H9 (cell line): ENCODE data around the gene TMEM33. TPM values are rescaled to one million over a fixed set of nuclear protein-coding genes. Genes with fewer than 3 reads are reported as not detected.
A peak's percentile ranks its signal among the peaks of the same experiment; 100 is the strongest.
"Not testable (repeated sequence)": the region's sequence is repeated elsewhere in the genome, so short reads cannot be mapped to it uniquely, and the experiment has no call there.

ENCODE experiments used
- DNase-seq: peaks from one replicate; pipeline ENCODE4 v3.0.0-alpha.2; 2017
- H2AFZ ChIP-seq: one replicate; pipeline ENCODE4 v1.6.1; 2013; ENCODE audit warnings: mild to moderate bottlenecking, low read length, control low read depth, moderate library complexity
- H2AK5ac ChIP-seq: 2 replicates; pipeline ENCODE4 v1.6.1; 2013; ENCODE audit warnings: low read length, control low read depth, mixed read lengths; ENCODE audit not compliant: insufficient read length
- H2BK120ac ChIP-seq: one replicate; pipeline ENCODE4 v1.6.1; 2013; ENCODE audit warnings: low read depth, mild to moderate bottlenecking, low read length, control low read depth, inconsistent platforms; ENCODE audit not compliant: poor library complexity, severe bottlenecking
- H2BK12ac ChIP-seq: 2 replicates; pipeline ENCODE4 v1.6.1; 2013; ENCODE audit warnings: low read length, control low read depth, mixed read lengths, low read depth; ENCODE audit not compliant: insufficient read length
- H2BK15ac ChIP-seq: 2 replicates; pipeline ENCODE4 v1.6.1; 2013; ENCODE audit warnings: low read depth, low read length, control low read depth
- H2BK20ac ChIP-seq: one replicate; pipeline ENCODE4 v1.6.1; 2013; ENCODE audit warnings: low read depth, mild to moderate bottlenecking, low read length, control low read depth, inconsistent platforms; ENCODE audit not compliant: poor library complexity, severe bottlenecking
- H2BK5ac ChIP-seq: 2 replicates; pipeline ENCODE4 v1.6.1; 2013; ENCODE audit warnings: low read length, control low read depth, mixed read lengths; ENCODE audit not compliant: insufficient read length
- H3K14ac ChIP-seq: 2 replicates; pipeline ENCODE4 v1.6.1; 2013; ENCODE audit warnings: low read length, control low read depth; ENCODE audit not compliant: insufficient read depth
- H3K18ac ChIP-seq: 2 replicates; pipeline ENCODE4 v1.6.1; 2013; ENCODE audit warnings: low read depth, mild to moderate bottlenecking, mixed read lengths, low read length, control low read depth; ENCODE audit not compliant: insufficient read length
- H3K23ac ChIP-seq: 2 replicates; pipeline ENCODE4 v1.6.1; 2013; ENCODE audit warnings: low read length, control low read depth, mixed read lengths, low read depth; ENCODE audit not compliant: insufficient read length
- H3K23me2 ChIP-seq: 2 replicates; pipeline ENCODE4 v1.6.1; 2013; ENCODE audit warnings: low read depth, mild to moderate bottlenecking, mixed read lengths, low read length, control low read depth; ENCODE audit not compliant: insufficient read length, poor library complexity, severe bottlenecking
- H3K27ac ChIP-seq: 2 replicates; pipeline ENCODE4 v1.5.1; 2013; ENCODE audit warnings: low read length, control low read depth, mixed read lengths, low read depth; ENCODE audit not compliant: insufficient read length
- H3K27me3 ChIP-seq: 2 replicates; pipeline ENCODE4 v1.6.1; 2013; ENCODE audit warnings: low read length, control low read depth, inconsistent platforms; ENCODE audit not compliant: insufficient read depth
- H3K4ac ChIP-seq: 2 replicates; pipeline ENCODE4 v1.6.1; 2013; ENCODE audit warnings: low read depth, mild to moderate bottlenecking, control low read depth, inconsistent platforms, low read length, moderate library complexity
- H3K4me1 ChIP-seq: 2 replicates; pipeline ENCODE4 v1.6.1; 2013; ENCODE audit warnings: low read length, control low read depth, inconsistent platforms; ENCODE audit not compliant: insufficient read depth
- H3K4me2 ChIP-seq: 2 replicates; pipeline ENCODE4 v1.6.1; 2013; ENCODE audit warnings: low read length, control low read depth, mixed read lengths; ENCODE audit not compliant: insufficient read length, insufficient read depth
- H3K56ac ChIP-seq: 2 replicates; pipeline ENCODE4 v1.6.1; 2013; ENCODE audit warnings: low read depth, mild to moderate bottlenecking, mixed read lengths, low read length, control low read depth; ENCODE audit not compliant: insufficient read length
- H3K79me1 ChIP-seq: 2 replicates; pipeline ENCODE4 v1.6.1; 2013; ENCODE audit warnings: low read depth, mild to moderate bottlenecking, moderate library complexity, low read length, control low read depth, inconsistent platforms; ENCODE audit not compliant: insufficient read depth, poor library complexity, severe bottlenecking
- H3K79me2 ChIP-seq: 2 replicates; pipeline ENCODE4 v1.6.1; 2013; ENCODE audit warnings: low read length, control low read depth, inconsistent platforms; ENCODE audit not compliant: insufficient read depth
- H3K9ac ChIP-seq: 2 replicates; pipeline ENCODE4 v1.6.1; 2013; ENCODE audit warnings: low read length, control low read depth, mixed read lengths; ENCODE audit not compliant: insufficient read length; ENCODE audit errors: extremely low read depth
- H3K9me3 ChIP-seq: one replicate; pipeline ENCODE4 v1.6.1; 2013; ENCODE audit warnings: low read depth, low read length, inconsistent platforms; ENCODE audit not compliant: control insufficient read depth
- H3T11ph ChIP-seq: one replicate; pipeline ENCODE4 v1.6.1; 2013; ENCODE audit warnings: mild to moderate bottlenecking, low read length, control low read depth, inconsistent platforms
- H4K20me1 ChIP-seq: one replicate; pipeline ENCODE4 v1.6.1; 2013; ENCODE audit not compliant: control insufficient read depth, insufficient read length, insufficient read depth
- H4K5ac ChIP-seq: 2 replicates; pipeline ENCODE4 v1.6.1; 2013; ENCODE audit warnings: low read depth, mild to moderate bottlenecking, mixed read lengths, low read length, control low read depth; ENCODE audit not compliant: insufficient read length
- H4K8ac ChIP-seq: replicated peaks from 2 replicates; pipeline ENCODE4 v1.6.1; 2013; ENCODE audit warnings: low read length, control low read depth, mixed read lengths, low read depth; ENCODE audit not compliant: insufficient read length
- H4K91ac ChIP-seq: 2 replicates; pipeline ENCODE4 v1.6.1; 2013; ENCODE audit warnings: low read depth, mild to moderate bottlenecking, moderate library complexity, mixed read lengths, low read length, control low read depth; ENCODE audit not compliant: insufficient read length
- H3K27ac Mint-ChIP-seq, 3 experiments: 2 replicates in 2 of 3; 3 replicates in 1 of 3; pipeline ENCODE4 v1.8.0; 2020 to 2021; ENCODE audit warnings: mixed read lengths in 3 of 3, mild to moderate bottlenecking in 1 of 3, moderate library complexity in 1 of 3
- H3K27me3 Mint-ChIP-seq: 2 replicates; pipeline ENCODE4 v1.8.0; 2021; ENCODE audit warnings: low read depth, mild to moderate bottlenecking, moderate library complexity, mixed read lengths
- H3K36me3 Mint-ChIP-seq, 3 experiments: 2 replicates in 2 of 3; 3 replicates in 1 of 3; pipeline ENCODE4 v1.8.0; 2020 to 2021; ENCODE audit warnings: low read depth in 3 of 3, mixed read lengths in 3 of 3; ENCODE audit not compliant: insufficient read depth in 1 of 3
- H3K4me1 Mint-ChIP-seq, 2 experiments: 2 replicates each; pipeline ENCODE4 v1.8.0; 2020; ENCODE audit warnings: mixed read lengths in 2 of 2
- H3K4me3 Mint-ChIP-seq, 2 experiments: 2 replicates in 1 of 2; 3 replicates in 1 of 2; pipeline ENCODE4 v1.8.0; 2020 to 2021; ENCODE audit warnings: mild to moderate bottlenecking in 2 of 2, mixed read lengths in 2 of 2, moderate library complexity in 1 of 2
- H3K9me3 Mint-ChIP-seq, 2 experiments: 2 replicates in 1 of 2; 3 replicates in 1 of 2; pipeline ENCODE4 v1.8.0; 2020; ENCODE audit warnings: mild to moderate bottlenecking in 2 of 2, mixed read lengths in 2 of 2, moderate library complexity in 1 of 2
- WGBS: extraction: QIAGEN DNeasy Blood & Tissue Kit; methylation state at CpG from one replicate; pipeline ENCODE4 v1.1.7; 2013; ENCODE audit warnings: missing lambda C conversion rate, low lambda C conversion rate, mixed read lengths; ENCODE audit not compliant: insufficient read length; ENCODE audit errors: extremely low coverage; 5-methylcytosine and 5-hydroxymethylcytosine counted together
- total RNA-seq: library from RNA; stranded (reverse); gene quantifications from 2 replicates; pipeline ENCODE4 v1.2.1, GENCODE V29; 2021
- TF ChIP-seq, protein P1 (sequence below): fragments of 200-600 bp; sonication (generic); conservative IDR thresholded peaks from 3 replicates; pipeline ENCODE4 v1.8.0; 2021; ENCODE audit warnings: antibody characterized with exemption, mild to moderate bottlenecking

The TMEM33 gene
- total RNA-seq, 1 experiment from 2014 or later = 74.2 TPM

DNA sequence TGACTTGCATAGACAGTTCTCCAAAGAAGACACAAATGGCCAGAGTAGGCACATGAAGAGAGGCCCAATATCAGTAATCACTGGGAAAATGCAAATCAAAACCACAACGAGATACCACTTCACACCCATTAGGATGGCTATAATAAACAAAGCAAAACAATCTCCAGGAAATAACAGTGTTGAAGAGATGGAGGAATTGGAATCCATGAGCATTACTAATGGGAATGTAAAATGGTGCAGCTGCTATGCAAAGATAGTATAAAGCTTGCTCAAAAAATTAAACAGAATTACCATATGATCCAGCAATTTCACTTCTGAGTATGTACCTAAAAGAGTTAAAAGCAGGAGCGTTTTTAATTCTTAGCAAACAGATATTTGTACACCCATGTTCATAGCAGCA, 17.0 kb upstream of the TMEM33 start:
- no peak overlapping the region for H3K9ac ChIP-seq
- TF ChIP-seq, protein P1, sequence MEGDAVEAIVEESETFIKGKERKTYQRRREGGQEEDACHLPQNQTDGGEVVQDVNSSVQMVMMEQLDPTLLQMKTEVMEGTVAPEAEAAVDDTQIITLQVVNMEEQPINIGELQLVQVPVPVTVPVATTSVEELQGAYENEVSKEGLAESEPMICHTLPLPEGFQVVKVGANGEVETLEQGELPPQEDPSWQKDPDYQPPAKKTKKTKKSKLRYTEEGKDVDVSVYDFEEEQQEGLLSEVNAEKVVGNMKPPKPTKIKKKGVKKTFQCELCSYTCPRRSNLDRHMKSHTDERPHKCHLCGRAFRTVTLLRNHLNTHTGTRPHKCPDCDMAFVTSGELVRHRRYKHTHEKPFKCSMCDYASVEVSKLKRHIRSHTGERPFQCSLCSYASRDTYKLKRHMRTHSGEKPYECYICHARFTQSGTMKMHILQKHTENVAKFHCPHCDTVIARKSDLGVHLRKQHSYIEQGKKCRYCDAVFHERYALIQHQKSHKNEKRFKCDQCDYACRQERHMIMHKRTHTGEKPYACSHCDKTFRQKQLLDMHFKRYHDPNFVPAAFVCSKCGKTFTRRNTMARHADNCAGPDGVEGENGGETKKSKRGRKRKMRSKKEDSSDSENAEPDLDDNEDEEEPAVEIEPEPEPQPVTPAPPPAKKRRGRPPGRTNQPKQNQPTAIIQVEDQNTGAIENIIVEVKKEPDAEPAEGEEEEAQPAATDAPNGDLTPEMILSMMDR = no peak

GRCh38 chr4:41920416-41920815, 14.8 kb upstream of the TMEM33 start:
- H3K4me1 ChIP-seq, H2BK5ac ChIP-seq, H3K23ac ChIP-seq, H3K4me3 Mint-ChIP-seq, H3K4me2 ChIP-seq, H4K20me1 ChIP-seq, H2BK15ac ChIP-seq, H3K18ac ChIP-seq, H2BK120ac ChIP-seq, H2BK20ac ChIP-seq, H4K8ac ChIP-seq, H2BK12ac ChIP-seq, H2AK5ac ChIP-seq, H3K79me2 ChIP-seq, H3K23me2 ChIP-seq, H3K56ac ChIP-seq, H4K5ac ChIP-seq, H3K9ac ChIP-seq, H3K4me1 Mint-ChIP-seq, H3T11ph ChIP-seq, DNase-seq, H3K4ac ChIP-seq, H3K14ac ChIP-seq, H3K27me3 ChIP-seq, H2AFZ ChIP-seq, H3K27ac ChIP-seq, H4K91ac ChIP-seq, H3K79me1 ChIP-seq: not testable (repeated sequence)
- Mint-ChIP-seq H3K27me3 (peaks cover 63% of the 10 kb centered on the region), H3K27ac (peak overlapping the region in 1 of 3 experiments; percentile 56; a peak in 1 of 7 replicates), H3K9me3 (peaks cover 32 to 41% of the 10 kb centered on the region in 2 experiments), H3K36me3 (peaks cover 11 to 28% (median 22%) of the 10 kb centered on the region in 3 experiments)
- peaks cover 15% of the 10 kb centered on the region for H3K9me3 ChIP-seq
- no CpG with 5 or more reads among the region's 2 CpGs for WGBS

More for the DNA sequence above, 17.0 kb upstream of the TMEM33 start:
- Histone ChIP-seq H3K56ac (no peak overlapping the region), H3K79me1 (no peaks in the 10 kb centered on the region), H3K27me3 (peaks cover 4% of the 10 kb centered on the region; the same call in 1 of the 2 replicates), H2BK120ac (no peak overlapping the region), H3K9me3 (peaks cover 15% of the 10 kb centered on the region), H3K4me1 (no peaks in the 10 kb centered on the region), H3K18ac (no peak overlapping the region), H3K27ac (no peak overlapping the region), H3K79me2 (no peaks in the 10 kb centered on the region), H3K4ac (no peak overlapping the region), H4K91ac (no peak overlapping the region), H4K8ac (no peak overlapping the region), H4K5ac (no peak overlapping the region), H2BK5ac (no peak overlapping the region), H3K23ac (no peak overlapping the region), H2BK15ac (no peak overlapping the region), H4K20me1 (no peaks in the 10 kb centered on the region), H2BK12ac (no peak overlapping the region), H3K23me2 (no peaks in the 10 kb centered on the region), H3K14ac (no peak overlapping the region), H3K4me2 (no peak overlapping the region), H3T11ph (no peak overlapping the region), H2BK20ac (no peak overlapping the region), H2AFZ (no peak overlapping the region), H2AK5ac (no peak overlapping the region)
- H3K27ac Mint-ChIP-seq = no peak overlapping the region
- H3K27me3 Mint-ChIP-seq = peaks cover 53% of the 10 kb centered on the region
- H3K9me3 Mint-ChIP-seq = peaks cover 32 to 39% of the 10 kb centered on the region in 2 experiments
- H3K36me3 Mint-ChIP-seq = peaks cover 11 to 28% (median 22%) of the 10 kb centered on the region in 3 experiments
- DNase-seq = no peak
- no peaks in the 10 kb centered on the region for H3K4me1 Mint-ChIP-seq
- H3K4me3 Mint-ChIP-seq = no peak overlapping the region
- WGBS = no CpG with 5 or more reads among the region's 2 CpGs
